GM19025 (cell line): ENCODE measurements around the gene STK24.

Source experiments
- ATAC-seq: cut with Tn5 transposase; IDR thresholded peaks from one replicate; pipeline ENCODE4 v1.9.1; 2021; ENCODE audit warnings: mild to moderate bottlenecking, low read depth, moderate library complexity; ENCODE audit not compliant: unreplicated experiment

STK24 gene

DNA sequence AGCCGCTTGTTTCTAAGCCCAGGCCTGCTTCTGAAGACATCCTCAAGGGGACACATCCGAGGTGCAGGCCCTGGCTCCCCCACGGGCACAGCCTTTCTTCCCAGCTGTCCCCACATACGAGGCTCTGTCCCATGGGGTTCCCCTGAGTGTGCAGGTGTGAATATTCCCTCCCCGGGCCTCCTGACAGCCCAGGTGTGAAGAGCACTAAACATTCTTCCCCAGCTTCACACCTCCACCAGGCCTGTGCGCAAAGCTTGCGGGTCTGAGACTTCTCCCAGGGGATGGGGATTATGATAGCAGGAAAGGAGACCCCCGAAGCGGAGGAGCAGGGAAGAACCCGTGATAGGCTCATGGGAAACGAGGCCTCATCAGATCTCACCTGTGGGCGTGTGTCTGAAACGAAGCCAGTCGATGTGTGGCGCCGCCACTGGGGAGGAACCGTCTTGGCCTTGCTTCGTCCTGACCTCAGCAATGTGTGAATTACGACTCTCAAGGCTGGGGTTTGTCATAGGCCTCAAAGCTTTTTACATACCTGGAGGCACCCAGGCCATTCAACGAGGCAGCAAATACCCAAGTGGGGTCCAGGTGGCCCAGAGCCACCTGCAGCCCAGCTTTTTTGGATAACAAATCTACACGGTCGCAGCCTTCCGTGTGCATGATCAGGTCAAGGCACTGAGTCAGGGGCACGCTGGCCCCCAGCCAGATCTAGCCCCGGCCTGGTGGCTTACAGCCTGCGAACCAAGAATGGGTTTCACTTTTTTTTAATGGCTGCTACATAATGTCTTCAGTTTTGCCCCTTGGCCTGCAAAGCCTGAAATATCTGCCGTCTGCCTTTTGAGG, 134.3 kb downstream of the STK24 start:
- ATAC-seq = no peak

DNA sequence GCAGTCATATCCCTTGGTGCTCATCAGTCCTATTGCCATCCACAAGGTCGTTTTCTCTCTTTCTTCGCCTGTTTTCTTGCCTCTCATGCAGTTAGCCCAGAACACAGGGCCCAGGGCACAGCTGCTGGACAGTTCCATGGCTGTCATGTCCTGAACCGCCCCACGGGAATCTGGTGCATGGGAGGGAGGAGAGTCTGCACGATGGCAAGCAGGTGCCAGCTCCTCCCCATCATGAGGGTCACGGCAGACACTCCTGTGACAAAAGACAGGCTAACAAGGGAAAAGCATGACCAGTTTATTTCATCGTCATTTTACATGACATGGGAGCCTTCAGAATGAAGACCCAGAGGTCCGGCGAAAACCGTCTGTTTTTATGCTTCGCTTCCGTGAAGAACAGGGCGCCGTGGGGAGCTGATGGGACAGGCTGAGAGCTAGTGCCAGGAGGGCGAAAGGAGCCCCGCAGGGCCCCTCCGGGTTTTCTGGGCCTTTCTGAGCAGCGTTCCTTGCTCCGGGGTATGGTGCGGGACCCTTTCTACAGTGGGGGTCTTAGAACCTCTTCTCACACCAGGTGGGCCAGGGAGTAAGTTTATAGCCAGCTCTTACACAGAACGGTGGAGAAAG, 135.7 kb downstream of the STK24 start:
- no peak for ATAC-seq

DNA sequence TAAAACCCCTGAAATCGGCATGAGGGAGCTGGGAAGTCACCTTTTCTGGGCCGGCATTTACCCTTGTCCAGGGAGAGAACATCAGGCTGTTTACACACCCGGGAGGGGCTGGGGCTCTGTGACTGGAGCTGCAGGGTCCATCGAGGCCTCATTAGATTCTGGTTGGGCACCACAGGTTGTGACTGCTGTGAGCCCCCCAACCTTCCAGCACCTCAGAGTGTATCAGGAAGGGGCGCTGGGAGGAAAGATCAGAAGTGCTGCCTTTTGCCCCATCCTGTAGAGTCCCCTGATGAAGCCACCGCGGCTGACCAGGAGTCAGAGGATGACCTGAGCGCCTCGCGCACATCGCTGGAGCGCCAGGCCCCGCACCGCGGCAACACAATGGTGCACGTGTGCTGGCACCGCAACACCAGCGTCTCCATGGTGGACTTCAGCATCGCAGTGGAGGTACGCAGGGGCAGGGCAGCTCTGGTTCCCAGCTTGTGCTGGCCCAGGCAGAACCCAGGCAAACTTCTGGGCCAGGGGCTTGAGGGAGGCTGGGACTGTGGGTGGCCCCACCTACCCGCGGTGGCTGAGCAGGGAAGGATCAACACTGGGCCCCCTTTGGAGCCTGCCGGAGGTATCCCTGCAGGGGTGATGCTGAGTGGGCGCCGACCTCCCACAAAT, 136.4 kb downstream of the STK24 start:
- ATAC-seq = no peak

DNA sequence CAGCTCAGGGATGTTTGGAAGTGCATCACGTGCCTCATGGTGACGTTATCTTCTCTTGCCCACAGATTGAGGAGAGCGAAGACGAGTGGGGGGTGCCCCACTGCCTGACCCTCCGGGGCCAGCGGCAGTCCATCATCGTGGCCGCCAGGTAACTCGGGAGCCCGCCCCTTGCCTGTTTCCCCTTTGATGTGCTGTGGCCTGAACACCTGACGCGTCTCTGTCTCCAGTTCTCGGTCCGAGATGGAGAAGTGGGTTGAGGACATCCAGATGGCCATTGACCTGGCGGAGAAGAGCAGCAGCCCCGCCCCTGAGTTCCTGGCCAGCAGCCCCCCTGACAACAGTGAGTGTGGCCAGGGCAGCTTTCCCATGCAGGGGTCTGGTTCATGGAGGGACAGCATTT, 137.0 kb downstream of the STK24 start:
- no peak for ATAC-seq

DNA sequence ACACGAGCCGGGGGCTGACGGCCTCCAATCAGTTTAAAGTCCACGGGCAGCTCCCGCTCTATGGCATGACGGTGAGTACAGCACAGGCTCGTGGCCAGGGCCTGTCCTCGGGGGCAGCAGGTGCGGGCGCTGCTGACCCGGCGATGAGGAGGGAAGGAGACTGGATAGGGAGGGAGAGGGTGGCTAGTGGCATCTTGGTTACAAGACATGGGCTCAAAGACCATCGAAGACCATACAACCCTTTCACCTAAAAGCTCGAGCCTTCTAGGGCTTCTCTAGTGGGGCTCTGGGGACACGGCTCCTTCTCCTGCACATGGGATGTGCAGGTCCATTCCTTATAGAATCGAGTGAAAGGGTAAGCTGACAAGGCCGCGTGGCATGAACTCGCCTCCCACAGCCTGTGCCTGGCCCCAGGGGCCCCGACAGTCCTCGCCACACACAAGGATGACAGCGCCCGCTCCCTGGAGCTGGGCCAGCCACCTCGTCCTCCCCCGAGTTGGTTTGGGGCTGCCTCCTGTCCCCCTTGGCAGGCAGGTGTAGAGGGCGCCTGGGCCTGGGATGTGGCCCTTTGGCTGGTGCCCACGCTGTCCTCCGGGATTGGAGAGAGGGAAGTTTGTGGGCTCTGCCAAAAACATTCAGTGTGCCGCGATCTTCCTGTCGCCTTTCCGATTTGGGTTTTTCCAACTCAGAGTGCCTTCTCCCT, 137.6 kb downstream of the STK24 start:
- ATAC-seq = no peak

DNA sequence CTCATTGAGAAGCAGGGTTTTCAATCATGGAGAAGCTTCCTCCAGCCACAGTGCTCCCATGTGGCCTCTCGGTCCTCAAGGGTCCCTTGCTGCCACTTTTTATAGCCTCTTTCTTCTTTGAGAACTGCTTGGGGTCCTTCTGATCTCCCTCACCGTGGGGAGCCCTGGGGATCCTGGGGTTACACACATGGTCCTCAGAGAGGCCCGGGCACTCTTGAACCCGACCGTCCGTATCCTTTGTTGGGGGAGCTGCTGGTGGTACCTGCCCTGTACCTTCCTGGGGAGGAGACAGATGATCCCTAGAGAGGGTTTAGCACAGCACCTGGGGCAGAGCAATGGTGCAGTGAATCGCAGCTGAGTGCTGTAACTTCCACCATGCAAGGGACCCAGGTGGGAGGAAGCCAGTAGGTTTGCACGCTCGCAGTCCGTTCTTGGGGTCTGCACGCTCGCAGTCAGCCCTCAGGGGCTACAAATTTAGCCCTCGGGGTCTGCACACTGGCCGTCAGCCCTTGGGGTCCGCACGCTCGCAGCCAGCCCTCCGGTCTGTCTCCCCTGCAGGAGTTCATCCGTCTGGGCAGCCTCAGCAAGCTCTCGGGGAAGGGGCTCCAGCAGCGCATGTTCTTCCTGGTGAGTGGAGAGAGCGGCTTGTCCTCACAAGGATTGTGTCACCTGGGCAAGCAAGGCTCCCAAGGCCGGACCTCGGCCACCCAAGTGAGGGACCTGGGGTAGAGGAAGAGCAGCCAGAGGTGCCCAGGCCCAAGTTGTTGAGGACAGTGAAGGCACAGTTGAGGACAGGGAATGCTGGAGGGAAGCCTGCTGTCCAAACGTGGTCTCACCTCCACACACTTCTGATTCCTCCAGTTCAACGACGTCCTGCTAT, 138.4 kb downstream of the STK24 start:
- no peak for ATAC-seq

DNA sequence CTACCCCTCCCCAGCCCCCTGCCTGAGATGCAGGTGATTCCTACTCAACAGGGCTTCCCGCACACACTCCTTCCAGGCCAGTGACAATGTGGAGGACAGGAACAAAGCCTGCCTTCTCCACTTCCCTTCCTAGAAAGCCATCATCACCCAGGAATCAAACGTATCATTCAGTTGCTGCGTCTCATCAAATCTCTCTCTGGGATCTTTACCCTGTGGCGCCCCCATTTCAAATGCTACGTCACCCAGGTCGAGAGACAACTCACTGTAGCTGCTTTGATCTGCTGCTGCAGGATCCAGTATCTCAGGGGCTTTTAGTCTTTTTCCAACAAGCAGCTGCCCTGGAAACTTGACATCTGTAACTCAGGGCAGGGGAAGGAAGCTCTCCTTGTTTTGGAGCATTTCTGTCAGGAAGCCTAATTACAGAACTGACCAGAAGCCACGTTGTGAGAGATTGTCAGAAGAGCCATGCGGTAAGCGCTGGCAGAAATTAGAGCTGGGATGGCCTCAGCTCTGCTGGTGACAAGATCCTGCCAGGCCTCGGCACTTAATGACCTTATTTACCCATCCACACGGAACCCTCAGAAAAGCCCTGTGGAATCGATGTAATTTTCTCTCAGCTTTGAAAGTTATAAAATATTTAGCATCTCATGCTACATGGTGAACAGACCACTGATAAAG, 140.5 kb downstream of the STK24 start:
- ATAC-seq = no peak

DNA sequence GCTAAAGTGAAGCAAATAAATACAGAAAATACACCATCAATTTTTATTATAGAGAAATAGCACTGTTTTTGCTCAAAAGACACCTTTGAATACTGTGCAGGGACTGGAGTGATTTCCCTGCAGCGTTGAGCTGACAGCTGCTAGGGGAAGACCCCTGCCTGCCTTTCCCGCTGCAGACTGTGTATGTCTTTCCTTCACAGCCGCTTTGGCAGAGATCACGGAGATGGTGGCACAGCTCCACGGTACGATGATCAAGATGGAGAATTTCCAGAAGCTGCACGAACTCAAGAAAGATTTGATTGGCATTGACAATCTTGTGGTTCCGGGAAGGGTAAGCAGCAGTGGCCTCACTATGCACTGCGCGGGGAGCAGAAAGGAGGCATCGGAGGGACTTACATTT, 141.5 kb downstream of the STK24 start:
- ATAC-seq = no peak

DNA sequence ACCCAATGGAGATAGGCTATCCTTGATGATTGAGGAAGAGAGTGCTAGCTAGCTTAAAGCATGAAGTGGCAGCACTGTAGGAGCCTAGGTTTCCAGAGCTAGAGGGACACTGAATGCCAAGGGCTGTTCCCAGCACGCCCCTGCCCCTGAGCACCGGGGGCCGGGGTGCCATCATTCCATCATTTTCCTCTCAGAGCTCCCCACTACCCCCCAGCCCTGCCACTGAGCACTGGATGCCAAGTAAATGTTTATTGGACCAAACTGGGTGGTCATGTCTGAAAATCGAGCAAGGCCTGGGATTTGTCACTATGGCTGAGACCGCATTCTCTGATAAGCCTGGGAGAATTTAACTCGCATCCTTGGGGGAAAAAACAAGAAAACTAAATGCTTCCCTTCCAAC, 142.8 kb downstream of the STK24 start:
- no peak for ATAC-seq

DNA sequence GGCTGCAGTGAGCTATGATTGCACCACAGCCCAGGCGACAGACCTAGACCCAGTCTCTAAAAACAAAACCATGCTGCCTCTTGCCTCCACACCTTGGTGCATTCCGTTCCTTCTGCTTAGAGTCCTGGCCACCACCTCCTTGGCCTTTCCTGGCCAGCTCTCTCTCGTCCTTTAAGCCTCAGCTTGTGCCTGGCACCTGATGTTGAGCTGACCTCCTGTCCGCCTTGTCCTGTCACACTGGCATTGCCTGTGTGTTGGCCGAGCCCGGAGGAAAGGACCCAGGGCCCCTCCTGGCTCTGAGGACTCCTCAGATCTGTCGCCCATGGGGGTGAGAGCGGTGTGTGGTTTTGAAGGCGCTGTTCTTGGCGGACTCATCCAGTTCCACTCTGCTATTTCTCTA, 143.3 kb downstream of the STK24 start:
- no peak for ATAC-seq

DNA sequence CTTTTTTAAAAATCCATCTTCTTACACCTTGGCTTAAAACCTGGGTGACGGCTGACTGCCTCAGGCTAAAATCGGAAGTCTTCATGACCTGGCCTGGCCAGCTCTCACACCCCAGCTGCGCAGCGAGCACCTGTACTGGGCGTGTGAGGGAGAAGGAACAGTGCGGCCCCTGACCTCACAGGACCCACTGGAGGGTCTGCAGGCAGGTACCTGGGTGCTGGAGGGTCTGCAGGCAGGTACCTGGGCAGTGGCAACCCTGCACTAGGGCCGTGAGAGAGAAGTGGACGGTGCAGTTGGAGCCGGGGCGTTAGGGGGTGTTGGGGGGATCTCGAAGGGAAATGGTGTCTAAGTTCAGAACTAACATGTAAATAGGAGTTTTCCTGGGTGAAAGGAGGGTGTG, 144.3 kb downstream of the STK24 start:
- ATAC-seq = no peak

DNA sequence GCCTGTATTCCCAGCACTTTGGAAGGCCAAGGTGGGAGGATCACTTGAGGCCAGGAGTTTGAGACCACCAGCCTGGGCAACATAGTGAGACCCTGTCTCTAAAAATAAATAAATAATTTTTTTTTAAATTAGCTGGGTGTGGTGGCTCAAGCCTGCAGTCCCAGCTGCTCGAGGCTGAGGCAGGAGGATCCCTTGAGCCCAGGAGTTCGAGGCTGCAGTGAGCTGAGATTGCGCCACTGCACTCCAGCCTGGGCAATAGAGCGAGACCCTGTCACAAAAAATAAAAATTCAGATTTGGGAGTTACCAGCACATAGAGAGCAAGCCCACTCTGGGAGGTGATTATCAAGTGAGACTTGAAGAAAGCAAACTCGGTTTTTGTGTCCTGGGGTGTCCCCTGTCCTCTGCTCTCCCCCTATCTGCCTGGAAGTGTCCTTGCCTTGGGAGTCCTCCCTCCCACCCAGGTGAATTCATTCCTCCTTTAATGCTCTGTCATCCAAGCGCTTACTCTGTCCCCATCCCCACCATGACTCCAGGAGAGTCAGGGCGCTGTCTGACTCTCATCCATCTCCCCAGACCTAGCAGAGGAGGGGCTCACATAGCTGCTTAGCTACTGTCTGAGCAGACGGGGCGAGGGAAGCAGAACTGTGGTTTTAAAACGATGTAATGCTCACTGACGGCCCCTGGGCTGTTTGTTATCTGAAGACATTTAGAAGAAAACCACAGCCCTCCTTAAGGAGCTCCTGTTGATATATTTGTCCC, 146.8 kb downstream of the STK24 start:
- ATAC-seq = no peak

DNA sequence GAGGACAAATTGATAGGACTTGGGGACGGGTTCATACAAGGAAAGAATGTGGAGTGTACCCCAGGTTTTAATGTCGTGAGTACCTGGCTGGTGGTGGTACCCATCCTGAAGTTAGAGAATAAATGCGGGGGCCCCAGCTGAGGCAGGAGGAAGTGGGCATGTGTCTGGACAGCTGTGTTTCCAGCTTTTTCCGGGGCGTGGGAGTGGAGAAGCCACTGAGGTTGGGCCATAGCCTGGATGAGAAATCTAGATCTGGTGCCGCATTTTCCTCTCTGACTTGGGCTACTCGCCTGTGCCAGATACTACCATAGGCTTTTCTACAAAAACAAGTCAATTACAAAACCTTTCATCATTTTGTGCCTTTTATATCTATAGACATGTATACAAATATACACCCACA, 147.4 kb downstream of the STK24 start:
- no peak for ATAC-seq

DNA sequence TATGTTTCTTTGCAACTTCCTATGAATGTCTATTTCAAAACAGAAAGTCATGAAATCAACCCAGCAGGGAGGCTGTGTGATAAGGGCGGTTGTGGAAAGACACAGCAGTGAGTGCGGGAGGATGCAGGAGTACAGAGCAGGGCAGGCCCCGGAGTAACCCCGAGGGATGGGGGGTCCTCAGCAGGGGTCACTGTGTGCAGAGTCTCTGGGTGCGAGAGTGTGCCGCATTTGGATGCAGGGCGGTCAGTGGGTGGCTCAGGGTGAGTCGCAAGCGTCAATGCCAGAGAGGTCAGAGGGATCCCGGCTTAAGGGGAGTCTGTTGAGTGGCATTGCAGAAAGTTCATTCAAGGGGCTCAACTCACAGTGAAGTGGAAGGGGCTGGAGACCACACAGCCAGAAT, 147.8 kb downstream of the STK24 start:
- ATAC-seq = no peak

DNA sequence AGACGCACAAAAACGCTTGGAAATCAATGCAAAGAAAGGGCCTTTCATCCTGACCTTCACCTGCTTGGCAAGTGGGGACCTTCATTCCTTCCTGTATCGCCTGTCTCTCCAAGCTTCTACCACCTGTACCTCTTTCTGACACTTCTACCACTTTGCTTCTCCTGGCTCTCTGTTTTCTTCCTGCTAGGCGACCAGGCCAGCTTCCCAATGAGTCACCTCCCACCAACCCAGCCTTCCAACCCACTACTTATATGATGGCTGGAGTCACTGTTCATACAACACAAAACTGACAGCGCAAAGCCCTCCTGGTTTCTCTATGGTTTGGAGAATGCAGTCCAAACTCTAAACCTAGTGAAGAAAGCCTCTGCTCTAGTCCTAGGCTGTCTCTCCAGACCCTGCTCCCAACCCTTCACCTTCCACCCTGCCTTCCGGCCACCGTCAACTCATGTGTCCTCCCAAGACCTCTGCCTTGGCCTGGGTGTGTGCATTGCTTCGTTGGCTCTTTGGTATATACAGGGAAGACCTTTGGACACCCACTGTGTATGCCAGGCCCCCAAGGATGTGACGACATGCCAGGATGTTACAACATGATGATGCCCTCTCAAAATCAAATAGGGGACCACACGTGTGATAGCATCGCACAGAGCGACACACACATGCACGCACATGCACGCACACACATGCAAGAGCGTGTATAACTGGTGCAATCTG, 148.5 kb downstream of the STK24 start:
- no peak for ATAC-seq

DNA sequence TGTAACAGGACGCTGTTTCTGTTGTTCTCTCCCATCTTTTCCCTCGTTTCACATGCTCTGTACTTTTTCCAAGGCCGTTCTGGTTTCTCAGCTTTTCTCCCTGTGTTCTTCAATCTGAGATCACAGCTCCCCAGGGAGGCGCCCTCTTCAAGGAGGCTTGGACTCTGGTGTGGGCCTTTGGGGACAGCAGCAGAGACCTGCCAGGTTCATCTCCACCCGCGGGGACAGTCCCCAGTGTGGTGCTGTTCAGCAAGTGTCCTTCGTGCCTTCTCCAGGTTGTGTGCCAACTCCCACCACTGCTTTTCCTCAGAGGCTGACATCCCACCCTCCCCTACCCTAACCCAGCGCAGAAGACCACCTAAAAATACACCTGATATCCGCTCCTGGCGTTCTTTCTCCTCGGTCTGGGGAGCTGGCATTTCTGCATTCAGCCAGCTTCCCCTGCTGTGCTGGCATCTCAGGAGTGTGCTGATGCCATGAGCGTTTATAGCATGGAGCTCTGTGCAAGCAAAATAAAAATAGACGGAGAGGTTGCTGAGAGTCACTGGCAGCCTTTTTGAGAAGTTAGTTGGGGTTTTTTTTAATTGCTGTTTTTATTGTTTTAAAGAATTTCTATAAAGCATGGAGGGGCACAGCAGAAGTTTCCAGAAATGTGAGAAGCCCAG, 149.4 kb downstream of the STK24 start:
- no peak for ATAC-seq

DNA sequence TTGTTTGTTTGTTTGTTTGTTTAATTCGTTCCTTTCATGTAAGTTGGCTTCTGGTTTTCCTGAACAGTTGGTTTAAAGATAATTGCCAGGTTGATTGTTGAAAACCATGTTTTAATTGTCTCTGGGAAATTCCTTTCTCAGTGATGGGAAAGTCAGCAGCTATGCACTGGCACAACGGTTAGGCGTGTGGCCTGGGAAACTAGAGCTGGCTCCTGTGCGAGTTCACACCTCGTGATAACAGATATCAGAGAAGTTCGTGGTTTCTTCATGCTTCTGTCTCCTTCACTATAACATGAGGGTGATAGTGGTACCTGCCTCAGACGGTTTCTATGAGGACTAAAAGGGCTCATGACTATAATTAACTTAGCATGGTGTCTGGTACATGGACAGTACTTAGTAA, 153.5 kb downstream of the STK24 start:
- no peak for ATAC-seq

DNA sequence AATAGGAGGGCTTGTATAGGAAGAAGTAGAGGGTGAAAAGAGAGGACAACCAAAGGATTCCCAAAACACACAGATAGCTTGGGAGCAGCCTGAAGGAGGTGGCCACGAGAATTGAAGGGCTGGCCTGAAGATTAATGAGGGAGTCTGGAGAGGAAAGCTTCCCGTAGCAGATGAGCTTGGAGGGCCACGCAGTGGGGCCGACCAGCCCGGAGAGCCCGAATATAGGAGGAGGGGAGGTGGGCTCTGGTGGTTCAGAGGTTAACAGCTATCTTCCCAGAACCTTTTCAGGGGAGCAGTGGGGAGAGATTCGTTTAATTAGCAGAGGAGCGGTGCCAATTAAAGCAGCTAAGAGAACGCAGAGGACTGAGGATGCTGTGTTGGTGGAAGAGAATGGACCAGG, 154.9 kb downstream of the STK24 start:
- ATAC-seq = no peak
